ENCODE results near the gene DENND1A. TPM values are rescaled to one million over a fixed set of nuclear protein-coding genes. Genes with fewer than 3 reads are reported as not detected.

Gene DENND1A
- total RNA-seq, 1 experiment from 2014 or later: 13.0 TPM

GRCh38 chr9:123834889-123835562 lies 94.9 kb downstream of the DENND1A start:
- H3K4me1 Mint-ChIP-seq (ENCODE audit: low read depth, unreplicated experiment): no peaks in the 10 kb centered on the region
- no peak for TF ChIP-seq CTCF (IDR thresholded peaks at IDR 0.05; ENCODE audit: unreplicated experiment)
- DNase-seq: no peak
- H3K36me3 Mint-ChIP-seq (ENCODE audit: insufficient read depth, unreplicated experiment): no peaks in the 10 kb centered on the region
- intact Hi-C loops (cut with micrococcal nuclease; ENCODE audit: unreplicated experiment): no loop called here
- CTCF ChIA-PET: interaction anchor here (0.6 kb wide), 1 partner anchor 32 kb away, joined by 3 read pairs; no protein-coding TSS in a partner anchor
- no peaks in the 10 kb centered on the region for H3K27me3 Mint-ChIP-seq (ENCODE audit: unreplicated experiment)
- no TSS peak for BruUV-seq (replicated peaks)
- no peak overlapping the region for H3K27ac Mint-ChIP-seq (ENCODE audit: unreplicated experiment)
- H3K9me3 Mint-ChIP-seq (ENCODE audit: low read depth, unreplicated experiment): no peaks in the 10 kb centered on the region
- no peak overlapping the region for H3K4me3 Mint-ChIP-seq (ENCODE audit: low read depth, unreplicated experiment)

GRCh38 chr9:123834218-123834888 lies 95.6 kb downstream of the DENND1A start:
- H3K36me3 Mint-ChIP-seq (ENCODE audit: insufficient read depth, unreplicated experiment): no peaks in the 10 kb centered on the region

GRCh38 chr9:123832858-123833650 lies 96.9 kb downstream of the DENND1A start:
- intact Hi-C loops (cut with micrococcal nuclease; ENCODE audit: unreplicated experiment): no loop called here
- H3K4me1 Mint-ChIP-seq (ENCODE audit: low read depth, unreplicated experiment): no peaks in the 10 kb centered on the region
- no peak overlapping the region for H3K27ac Mint-ChIP-seq (ENCODE audit: unreplicated experiment)
- no TSS peak for BruUV-seq (replicated peaks)
- TF ChIP-seq CTCF (IDR thresholded peaks at IDR 0.05; ENCODE audit: unreplicated experiment): no peak
- H3K9me3 Mint-ChIP-seq (ENCODE audit: low read depth, unreplicated experiment): peaks cover 9% of the 10 kb centered on the region
- no peaks in the 10 kb centered on the region for H3K36me3 Mint-ChIP-seq (ENCODE audit: insufficient read depth, unreplicated experiment)
- CTCF ChIA-PET: no interaction called here
- no peak overlapping the region for H3K4me3 Mint-ChIP-seq (ENCODE audit: low read depth, unreplicated experiment)
- no peaks in the 10 kb centered on the region for H3K27me3 Mint-ChIP-seq (ENCODE audit: unreplicated experiment)
- DNase-seq: no peak

More at GRCh38 chr9:123834218-123834888, 95.6 kb downstream of the DENND1A start:
- Mint-ChIP-seq H3K9me3 (ENCODE audit: low read depth, unreplicated experiment) (peaks cover under 1% of the 10 kb centered on the region), H3K4me3 (ENCODE audit: low read depth, unreplicated experiment) (no peak overlapping the region), H3K4me1 (ENCODE audit: low read depth, unreplicated experiment) (no peaks in the 10 kb centered on the region), H3K27ac (ENCODE audit: unreplicated experiment) (no peak overlapping the region), H3K27me3 (ENCODE audit: unreplicated experiment) (no peaks in the 10 kb centered on the region)
- intact Hi-C loops (cut with micrococcal nuclease; ENCODE audit: unreplicated experiment): no loop called here
- TF ChIP-seq CTCF (IDR thresholded peaks at IDR 0.05; ENCODE audit: unreplicated experiment): no peak
- no TSS peak for BruUV-seq (replicated peaks)
- CTCF ChIA-PET: interaction anchor here (0.6 kb wide), 1 partner anchor 33 kb away, joined by 3 read pairs; no protein-coding TSS in a partner anchor
- no peak for DNase-seq

GRCh38 chr9:123832176-123832575 lies 97.8 kb downstream of the DENND1A start:
- CTCF ChIA-PET: no interaction called here
- Mint-ChIP-seq H3K27ac (ENCODE audit: unreplicated experiment) (no peak overlapping the region), H3K4me1 (ENCODE audit: low read depth, unreplicated experiment) (no peaks in the 10 kb centered on the region), H3K4me3 (ENCODE audit: low read depth, unreplicated experiment) (no peak overlapping the region), H3K27me3 (ENCODE audit: unreplicated experiment) (no peaks in the 10 kb centered on the region), H3K9me3 (ENCODE audit: low read depth, unreplicated experiment) (peaks cover 12% of the 10 kb centered on the region), H3K36me3 (ENCODE audit: insufficient read depth, unreplicated experiment) (no peaks in the 10 kb centered on the region)
- no peak for TF ChIP-seq CTCF (IDR thresholded peaks at IDR 0.05; ENCODE audit: unreplicated experiment)
- intact Hi-C loops (cut with micrococcal nuclease; ENCODE audit: unreplicated experiment): no loop called here
- DNase-seq: no peak
- no TSS peak for BruUV-seq (replicated peaks)

All from Calu3 (cell line).